Measurements from ENCODE around the gene FBXL19.

GRCh38 chr16:30894540-30895368, 28.6 kb upstream of the FBXL19 start:
- TF ChIP-seq POLR2A (IDR thresholded peaks at IDR 0.05; ENCODE audit: low read length) (no peak), CTCF (IDR thresholded peaks at IDR 0.05) (no peak)

Measured in A549 (cell line).